MV-4-11 (cell line): ENCODE results near the gene APRT.
A peak's percentile ranks its signal among the peaks of the same experiment; 100 is the strongest.
"Not testable (repeated sequence)": the region's sequence is repeated elsewhere in the genome, so short reads cannot be mapped to it uniquely, and the experiment has no call there.

Experiments
- DNase-seq: peaks from one replicate; lab custom pipeline; 2025; lab: John Stamatoyannopoulos, UW

The APRT gene

DNA sequence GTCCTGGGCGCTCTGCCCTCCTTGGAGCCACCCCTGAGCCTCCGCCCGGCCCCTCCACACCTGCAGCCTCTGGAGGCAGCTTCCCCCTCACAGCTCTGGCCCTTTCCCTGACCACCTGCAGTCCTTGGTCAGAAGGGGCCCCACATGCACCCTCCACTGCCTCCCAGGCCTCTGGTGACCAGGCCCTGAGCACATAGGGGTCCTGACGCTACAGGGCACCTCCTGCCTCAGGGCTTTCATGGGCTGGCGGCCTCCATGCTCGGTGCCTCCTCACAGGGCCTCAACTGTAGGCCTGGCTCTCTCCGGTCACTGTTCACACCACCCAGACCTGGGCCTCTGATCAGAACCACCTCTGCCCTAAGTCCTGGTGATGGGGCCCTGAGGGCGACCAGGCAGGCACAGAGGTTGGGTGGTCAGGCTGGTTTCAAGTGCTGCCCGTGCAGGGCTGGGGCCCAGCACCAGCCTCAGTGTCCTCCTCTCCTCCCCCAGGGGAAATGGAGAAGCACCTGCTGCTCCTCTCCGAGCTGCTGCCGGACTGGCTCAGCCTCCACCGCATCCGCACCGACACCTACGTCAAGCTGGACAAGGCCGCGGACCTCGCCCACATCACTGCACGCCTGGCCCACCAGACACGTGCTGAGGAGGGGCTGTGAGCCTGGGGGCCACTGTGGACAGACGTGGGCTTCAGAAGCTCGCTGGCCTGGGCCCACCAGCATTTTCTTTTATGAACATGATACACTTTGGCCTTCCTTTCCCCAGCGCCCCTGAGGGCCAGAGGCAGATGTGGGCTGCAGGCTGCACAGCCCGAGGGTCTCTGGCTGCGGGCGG, 3.9 kb downstream of the APRT start:
- DNase-seq, result no peak

DNA sequence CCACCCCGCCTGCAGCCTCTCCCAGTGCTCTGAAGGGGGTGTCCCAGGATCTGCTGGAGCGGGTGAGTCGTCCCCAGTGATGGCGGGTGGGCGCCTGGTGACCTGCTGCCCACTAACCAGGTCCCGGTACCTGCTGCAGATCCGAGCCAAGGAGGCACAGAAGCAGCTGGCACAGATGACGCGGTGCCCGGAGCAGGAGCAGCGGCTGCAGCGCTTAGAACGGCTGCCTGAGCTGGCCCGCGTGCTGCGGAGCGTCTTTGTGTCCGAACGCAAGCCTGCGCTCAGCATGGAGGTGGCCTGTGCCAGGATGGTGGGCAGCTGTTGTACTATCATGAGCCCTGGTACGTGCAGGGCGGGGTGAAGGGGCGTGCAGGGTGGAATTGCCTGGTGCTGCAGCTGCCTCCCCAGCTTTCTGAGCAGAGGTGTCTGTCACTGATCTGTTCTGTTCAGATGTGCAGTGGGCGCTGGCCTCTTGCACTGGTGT, 4.5 kb downstream of the APRT start:
- DNase-seq, result no peak

DNA sequence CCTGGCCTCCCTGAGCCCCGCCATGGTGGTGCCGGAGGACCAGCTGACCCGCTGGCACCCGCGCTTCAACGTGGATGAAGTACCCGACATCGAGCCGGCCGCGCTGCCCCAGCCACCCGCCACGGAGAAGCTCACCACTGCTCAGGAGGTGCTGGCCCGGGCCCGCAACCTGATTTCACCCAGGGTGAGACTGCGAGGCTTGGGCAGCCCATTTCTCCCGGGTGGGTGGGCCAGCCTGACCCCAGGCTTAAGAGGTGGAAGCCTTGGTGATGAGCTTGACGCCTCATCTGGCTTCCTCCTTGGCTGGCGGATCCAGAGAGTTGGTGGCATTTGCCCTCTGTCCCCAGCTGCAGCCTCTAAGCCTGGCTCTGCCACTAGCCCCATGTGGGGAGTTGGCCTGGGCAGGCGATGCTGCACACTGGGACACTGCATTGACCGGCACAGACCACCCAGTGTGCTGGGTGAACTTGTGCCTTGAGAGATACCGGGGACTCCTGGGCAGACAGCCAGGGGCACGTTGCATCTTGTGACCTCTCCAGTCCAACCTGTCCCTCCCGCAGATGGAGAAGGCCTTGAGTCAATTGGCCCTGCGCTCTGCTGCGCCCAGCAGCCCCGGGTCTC, 5.1 kb downstream of the APRT start:
- DNase-seq, result no peak

DNA sequence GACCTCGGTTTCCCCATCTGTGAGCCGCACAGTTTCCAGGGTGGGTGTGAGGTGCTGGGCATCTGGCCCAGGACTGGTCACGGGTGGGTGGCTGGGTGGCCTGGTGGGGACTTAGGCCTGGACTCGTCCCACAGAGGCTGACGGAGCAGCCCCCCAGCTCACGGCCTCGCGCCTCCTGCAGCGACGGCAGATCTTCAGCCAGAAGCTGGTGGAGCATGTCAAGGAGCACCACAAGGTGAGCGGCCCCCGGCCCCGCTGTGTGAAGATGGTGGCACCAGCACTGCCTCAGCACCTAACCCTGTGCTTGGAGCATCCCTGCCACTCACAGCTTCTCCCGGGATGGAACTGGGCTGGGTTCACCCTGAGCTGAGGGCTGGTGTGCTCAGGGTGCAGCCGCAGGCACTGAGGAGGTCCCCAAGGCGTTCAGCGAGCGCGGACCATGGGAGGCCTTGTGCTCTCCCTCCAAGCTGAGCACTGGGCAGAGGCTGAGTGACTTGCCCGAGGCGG, 5.8 kb downstream of the APRT start:
- no peak for DNase-seq

DNA sequence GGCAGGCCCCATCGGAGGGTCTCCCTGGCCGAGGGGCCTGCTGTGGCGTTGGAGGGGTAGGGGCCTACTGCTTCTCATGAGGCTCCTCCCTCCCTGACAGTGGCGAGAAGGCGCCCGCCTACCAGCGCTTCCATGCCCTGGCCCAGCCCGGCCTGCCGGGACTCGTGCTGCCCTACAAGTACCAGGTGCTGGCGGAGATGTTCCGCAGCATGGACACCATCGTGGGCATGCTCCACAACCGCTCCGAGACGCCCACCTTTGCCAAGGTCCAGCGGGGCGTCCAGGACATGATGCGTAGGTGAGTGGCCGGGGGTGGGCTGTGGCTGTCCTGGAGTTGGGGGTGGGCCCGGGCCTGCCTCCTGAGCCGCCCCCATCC, 6.4 kb downstream of the APRT start:
- DNase-seq, result no peak

DNA sequence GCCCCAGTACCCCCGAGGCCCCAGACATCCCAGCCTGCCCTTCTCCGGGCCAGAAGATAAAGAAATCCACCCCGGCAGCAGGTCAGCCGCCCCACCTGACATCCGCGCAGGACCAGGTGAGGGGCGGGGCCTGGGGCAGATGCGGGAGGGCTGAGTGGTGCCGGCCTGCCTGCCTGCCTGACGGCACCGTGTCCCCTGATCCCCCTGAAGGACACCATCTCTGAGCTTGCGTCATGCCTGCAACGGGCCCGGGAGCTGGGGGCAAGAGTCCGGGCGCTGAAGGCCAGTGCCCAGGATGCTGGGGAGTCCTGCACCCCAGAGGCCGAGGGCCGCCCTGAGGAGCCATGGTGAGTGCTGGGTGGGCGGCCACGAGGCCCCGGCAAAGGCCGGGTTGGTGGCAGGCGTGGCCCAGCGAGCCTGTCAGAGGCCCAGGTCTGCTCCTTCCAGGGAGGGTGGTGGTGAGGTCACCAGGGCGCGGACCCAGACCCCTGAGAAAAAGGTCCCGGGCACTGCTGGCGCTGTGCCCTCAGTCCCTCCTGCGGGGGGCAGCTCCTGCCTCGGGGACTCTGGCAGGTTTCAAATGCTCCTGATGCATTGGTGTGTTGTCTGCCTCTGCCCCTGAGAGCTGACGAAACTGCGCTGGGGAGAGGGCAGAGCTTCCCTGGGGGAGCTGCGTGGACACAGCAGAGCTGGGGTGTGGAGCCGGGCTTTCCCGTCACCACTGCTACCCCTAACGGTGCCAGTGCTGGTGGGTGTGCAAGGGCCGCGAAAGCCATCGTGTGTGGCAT, 7.0 kb downstream of the APRT start:
- DNase-seq, result no peak

DNA sequence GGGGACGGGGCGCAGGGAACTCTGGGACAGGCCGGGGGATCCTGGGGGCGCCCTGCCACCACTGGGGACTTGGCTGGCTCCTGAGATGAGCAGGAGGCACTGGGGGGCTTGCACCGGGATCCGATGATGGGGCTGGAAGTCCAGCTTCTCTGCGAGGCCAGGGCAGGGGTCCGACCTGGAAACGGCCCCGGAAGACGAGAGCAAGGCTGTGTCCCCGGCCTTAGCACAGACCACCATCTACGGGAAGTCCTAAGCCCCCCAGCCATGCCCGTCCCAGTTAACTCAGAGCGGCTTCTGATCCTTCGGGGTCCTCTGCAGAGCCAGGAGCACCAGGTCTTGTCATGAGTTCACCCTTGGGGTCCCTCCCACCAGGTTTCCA, 7.6 kb downstream of the APRT start:
- no peak for DNase-seq

DNA sequence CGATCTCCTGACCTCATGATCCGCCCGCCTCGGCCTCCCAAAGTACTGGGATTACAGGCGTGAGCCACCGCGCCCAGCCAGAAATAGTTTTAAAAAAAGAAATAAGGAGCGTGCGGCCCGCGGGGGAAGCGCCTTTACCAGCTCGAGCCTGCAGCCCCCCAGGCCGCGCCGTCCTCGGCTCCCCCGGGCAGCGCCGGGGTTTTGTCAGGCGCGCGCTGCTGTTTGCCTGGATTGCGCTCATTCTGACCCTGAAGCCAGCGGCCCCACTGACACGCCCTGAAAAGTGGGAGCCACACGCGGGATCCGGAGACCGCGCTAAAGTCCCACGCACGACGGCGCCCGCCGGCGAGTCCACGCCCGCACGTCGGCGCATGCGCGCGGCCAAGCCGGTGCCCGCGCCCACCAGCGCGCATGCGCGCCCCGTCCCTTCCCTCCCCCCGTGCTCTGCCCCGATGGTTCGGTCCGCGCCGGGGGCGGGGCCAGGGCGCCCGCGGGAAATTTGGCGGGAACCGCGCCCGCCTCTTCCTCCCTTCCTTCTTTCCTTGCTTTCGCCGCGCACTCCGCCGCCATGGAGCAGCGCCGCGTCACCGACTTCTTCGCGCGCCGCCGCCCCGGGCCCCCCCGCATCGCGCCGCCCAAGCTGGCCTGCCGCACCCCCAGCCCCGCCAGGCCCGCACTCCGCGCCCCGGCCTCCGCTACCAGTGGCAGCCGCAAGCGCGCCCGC, 8.3 kb downstream of the APRT start, which contains the start of gene CDT1:
Gene CDT1, plus strand, starts transcription at position 526 of the 724 bp plus-strand sequence. Its CDS starts 43 bp downstream, at position 569.
- peak; percentile 74 for DNase-seq

DNA sequence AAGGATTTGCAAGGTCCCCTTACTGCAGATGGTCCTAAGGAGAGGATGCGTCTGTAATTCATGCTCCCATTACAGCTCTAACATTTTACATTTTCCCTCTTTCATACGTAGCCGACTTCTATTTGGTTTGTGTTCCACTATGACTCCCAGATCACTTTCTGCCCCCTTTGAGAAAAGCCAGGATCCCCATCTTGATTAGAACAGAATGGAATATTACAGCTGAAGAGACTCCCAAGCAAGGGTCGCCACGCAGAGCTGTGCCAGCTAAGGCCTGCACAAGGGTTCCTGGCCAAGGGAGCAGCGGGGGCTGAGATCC, 11.5 kb downstream of the APRT start:
- DNase-seq, result no peak

DNA sequence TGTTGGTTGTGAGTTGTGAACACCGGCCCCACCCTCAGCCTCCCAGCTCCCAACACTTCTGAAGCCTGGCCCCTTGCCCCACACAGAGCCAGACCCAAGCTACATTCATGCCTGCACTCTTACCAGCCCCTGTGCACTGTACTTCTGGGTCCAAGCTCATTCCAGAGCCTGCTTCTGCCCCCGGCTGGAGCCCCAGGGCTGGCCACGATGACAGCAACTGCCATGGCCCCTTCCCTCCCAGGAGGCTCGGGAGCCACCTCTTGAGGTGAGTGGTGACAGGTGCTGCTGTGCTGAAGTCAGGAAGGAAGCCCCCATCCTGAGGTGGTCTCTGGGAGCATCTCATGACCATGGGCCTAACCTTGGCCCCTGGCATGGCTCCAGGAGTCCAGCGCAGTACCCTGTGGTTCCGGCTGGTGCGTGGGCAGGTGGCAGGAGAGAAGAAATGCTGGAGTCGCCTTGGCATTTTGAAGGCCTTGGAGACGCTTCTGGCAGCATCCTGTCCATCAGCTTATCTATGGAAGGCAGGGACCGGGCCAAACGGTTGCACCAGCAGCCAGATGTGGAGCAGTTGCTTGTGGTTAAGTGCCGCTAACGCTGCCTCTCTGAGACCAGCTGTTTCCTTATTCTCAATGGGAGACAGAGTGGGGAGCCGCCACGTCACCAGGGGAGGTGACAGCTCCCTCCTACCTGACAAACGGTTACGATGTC, 12.0 kb downstream of the APRT start:
- DNase-seq, result peak; percentile 95

DNA sequence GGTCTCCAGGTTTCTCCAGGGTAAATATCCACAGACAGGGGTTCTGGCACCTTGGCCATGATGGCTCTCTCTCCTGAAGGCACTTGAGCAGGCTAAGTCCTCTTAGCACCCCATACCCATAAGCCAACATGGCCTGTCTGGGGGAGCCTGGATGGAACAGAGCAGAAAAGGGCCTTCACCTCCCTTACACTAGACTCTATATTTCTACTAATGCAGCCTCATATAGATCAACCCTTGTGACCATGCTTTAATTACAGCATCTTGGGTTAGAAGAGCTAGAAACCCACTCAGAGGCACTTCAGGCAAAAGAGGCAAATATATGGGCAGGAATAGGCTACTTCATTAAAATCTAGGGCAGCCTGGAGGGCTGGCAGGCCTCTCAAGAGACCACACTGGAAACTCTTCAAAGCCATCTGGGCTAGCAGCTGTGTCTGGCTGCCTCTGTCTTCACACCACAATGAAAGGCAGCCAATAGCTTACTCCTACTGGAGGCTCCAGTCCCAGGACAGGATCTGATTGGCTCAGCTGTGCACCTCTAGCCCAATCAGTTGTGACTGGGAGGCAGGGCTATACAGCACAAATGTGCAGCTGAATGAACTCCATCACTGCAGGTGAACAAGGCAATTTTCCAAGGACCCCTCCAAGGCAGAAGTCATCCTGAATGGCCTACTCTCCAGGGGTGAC, 12.8 kb downstream of the APRT start:
- peak; percentile 57 for DNase-seq

DNA sequence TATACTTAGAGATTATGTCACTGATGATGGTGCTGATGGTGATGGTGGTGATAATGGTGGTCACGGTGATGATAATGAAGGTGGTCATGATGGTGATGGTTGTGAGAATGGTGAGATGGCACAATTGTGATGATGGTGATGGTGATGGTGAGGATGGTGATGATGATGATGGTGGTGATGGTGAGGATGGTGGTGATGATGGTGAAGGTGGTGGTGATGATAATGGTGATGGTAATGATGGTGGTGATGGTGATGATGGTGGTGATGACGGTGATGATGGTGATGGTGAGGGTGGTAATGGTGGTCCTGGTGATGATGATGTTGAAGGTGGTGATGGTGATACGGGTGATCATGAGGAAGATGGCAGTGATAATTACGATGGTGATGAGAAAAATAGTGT, 13.7 kb downstream of the APRT start:
- DNase-seq, result no peak

DNA sequence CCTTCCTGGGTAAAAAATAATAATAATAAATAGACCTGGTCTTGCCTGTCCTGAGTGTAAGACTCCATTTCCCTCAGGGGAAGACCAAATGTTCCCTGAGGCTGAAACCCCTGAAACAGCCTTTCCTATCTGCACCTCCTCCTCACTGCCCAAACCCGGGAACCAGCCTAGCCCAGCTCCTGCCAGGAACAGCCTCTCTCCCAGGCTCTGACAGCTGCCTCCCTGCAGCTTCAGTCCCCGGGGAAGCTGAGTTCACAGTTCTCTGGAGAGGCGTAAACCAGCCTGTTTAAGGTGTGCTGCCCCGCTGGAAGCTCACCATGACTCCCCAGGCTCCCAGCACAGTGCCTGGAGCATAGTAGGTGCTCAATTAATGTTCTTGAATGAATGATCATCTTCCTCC, 15.4 kb downstream of the APRT start:
- no peak for DNase-seq

DNA sequence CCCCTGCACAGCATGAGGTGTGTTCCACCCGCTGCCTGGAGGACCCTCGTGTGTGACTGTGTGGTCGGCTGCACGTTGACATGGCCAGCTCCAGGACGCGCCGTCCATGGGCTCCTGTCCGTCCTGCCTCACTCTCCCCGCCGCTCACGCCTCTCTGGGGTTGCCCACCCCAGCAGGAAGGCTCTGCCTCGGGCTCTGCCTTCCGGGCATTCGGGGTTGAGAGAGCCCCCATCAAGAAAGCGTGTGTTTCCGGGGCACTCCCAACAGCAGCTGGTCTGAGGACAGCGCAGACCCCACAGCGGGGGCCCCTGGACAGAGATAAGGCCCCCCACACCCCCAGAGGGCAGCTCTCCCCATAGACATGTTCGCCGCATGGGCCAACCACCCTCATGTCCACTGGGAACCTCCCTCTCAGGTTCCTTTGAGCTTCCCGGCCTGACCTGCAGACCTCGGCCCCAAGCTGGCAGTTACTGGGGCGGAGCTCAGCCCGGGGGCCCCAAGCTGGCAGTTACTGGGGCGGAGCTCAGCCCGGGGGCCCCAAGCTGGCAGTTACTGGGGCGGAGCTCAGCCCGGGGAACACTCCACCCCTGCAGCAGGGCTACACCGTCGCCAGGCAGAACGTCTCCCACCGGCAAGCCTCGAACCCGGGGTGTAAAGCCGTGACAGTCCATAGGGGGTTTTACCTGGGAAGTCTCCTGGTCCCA, 18.3 kb downstream of the APRT start:
- DNase-seq, result peak; percentile 44

DNA sequence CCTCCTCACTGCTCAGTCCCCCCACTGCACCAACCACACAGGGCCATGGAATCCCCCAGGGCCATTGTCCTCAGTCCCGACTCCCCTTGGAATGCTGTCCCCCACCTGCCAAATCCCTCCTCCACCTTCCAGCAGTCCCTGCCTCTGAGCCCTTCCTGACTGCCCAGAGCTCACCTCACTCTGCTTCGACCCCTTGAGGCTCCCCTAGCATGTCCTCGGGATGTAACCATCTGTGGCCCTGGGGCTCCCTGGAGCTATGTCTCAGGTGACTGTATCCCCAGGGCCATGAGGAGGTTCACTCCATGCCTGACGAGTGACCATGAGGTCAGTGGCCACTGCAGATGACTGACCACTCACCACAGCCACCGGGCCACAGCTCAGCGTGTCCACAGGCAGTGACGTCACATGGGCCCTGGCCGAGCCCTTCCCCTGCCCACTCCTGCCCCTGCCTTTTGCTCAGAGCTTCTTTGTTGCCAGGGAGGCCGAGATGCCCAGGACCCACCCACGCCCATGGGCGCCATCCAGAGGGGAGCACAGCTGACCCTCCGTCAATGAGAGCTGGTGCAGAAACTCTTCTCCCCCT, 19.0 kb downstream of the APRT start:
- DNase-seq, result no peak

DNA sequence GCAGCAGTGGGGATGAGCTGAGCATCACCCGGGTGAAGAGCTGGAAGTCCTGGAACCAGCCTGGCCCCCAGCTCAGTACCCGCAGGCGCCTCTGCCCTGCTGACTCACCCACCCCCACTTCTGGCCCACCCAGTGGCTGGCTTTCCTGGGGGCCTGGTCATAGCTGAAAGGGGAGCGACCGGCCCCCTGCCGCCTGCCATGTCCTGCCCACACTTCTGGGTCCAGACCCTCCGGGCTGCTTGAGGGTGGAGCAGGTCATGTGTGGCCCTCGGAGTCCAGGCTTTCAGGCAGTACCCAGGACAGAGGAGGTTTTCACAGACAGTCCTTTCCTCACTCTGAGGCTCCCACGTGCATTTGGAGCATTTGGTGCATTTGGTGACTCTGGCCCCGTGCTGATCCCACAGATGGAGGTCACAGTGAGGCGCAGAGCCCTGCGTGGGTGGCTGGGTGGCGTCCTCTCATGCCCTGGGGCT, 19.6 kb downstream of the APRT start:
- DNase-seq, result no peak

DNA sequence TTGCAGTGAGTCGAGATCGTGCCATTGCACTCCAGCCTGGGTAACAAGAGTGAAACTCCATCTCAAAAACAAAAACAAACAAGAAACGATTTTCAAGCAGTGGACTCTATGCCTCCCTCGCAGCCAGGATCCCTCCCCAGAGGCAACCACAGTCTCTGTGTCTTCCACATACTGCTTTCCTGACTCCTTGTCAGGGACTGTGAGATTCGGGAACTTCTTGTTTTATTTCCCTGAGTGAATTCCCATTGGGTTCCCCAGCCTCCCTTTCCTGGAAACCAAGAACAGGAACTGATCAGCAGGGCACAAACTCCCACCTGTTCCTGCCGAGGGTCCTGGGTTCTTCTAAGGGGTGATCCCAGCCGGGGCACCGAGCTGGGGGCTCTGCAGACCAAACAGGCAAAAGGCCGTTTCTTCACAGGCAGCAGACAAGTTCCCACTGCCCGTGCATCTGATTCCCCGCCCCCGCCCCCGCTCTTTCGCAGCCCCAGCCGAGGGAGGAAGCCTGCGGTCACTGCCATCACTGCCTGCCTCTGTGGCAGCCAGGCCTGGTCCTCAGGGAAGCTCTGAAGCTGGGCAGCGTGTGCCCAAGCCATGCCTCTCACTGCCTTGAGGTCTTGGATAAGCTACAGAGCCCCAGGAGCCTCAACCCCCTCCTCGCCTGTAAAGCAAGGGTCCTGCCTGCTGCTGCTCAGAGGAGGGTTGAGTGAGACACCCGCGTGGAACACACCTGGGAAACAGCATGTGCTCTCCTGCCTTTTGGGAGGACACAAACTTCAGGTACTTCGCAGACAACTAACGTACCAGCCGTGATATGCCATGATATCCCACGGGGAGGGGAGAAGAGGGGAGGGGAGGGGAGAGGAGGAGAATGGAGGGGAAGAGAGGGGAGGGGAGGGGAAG, 21.2 kb downstream of the APRT start:
- DNase-seq, result peak; percentile 72

DNA sequence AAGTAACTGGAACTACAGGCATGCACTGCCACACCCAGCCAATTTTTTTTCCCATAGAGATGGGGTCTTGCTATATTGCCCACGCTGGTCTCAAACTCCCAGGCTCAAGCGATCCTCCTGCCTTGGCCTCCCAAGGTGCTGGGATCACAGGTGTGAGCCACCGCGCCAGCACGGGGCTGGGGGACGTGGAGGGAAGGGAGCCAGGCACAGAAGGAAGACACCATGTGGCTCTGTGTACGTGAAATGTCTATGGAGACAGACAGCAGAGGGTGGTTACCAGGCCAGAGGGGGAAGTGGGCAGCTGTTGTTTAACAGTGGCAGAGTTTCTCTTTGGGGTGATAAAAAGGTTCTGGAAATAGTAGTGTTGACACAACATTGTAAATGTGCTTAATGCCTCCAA, 22.1 kb downstream of the APRT start:
- peak; percentile 88 for DNase-seq

DNA sequence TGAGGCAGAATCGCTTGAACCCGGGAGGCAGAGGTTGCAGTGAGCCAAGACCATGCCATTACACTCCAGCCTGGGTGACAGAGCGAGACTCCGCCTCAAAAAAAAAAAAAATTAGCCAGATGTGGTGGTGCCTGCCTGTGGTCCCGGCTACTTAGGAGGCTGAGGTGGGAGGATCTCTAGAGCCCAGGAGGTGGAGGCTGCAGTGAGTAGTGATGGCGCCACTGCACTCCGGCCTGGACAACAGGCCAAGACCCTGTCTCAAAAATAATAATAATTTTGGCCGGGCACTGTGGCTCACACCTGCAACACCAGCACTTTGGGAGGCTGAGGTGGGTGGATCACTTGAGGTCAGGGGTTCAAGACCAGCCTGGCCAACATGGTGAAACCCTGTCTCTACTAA, 23.0 kb downstream of the APRT start:
- DNase-seq, result not testable (repeated sequence)
